Heart left ventricle (tissue), 16 donors: Measurements from ENCODE around the gene GPR160. TPM values are rescaled to one million over a fixed set of nuclear protein-coding genes. Genes with fewer than 3 reads are reported as not detected.

Source experiments
- ATAC-seq, 4 donors: fragments of 200-7000 bp; cut with Tn5 transposase; one replicate each; pipeline ENCODE4 v1.9.1; 2020 to 2022; ENCODE audit warnings: moderate library complexity in 4 of 4, mild to moderate bottlenecking in 3 of 4, moderate number of reproducible peaks in 1 of 4
- DNase-seq, 5 donors: peaks; one replicate each; pipeline ENCODE4 v3.0.0-alpha.2; 2020
- H3K27ac ChIP-seq, 12 donors: fragments of 200-600 bp; sonication (generic) in 4 of 12; one replicate each; pipeline versions ENCODE4 v1.5.0 to v1.8.0; 2016 to 2022; ENCODE audit warnings: mild to moderate bottlenecking in 2 of 12
- H3K27me3 ChIP-seq, 9 donors: fragments of 200-600 bp; sonication (generic) in 2 of 9; one replicate each; pipeline versions ENCODE4 v1.5.1 to v1.8.0; 2016 to 2022; ENCODE audit warnings: mild to moderate bottlenecking in 3 of 9
- H3K36me3 ChIP-seq, 9 donors: fragments of 200-600 bp; sonication (generic) in 2 of 9; one replicate each; pipeline versions ENCODE4 v1.5.0 to v1.8.0; 2018 to 2022; ENCODE audit warnings: mild to moderate bottlenecking in 2 of 9
- H3K4me1 ChIP-seq, 12 donors: fragments of 200-600 bp; sonication (generic) in 4 of 12; one replicate each; pipeline versions ENCODE4 v1.5.0 to v1.8.0; 2016 to 2022; ENCODE audit warnings: mild to moderate bottlenecking in 3 of 12
- H3K4me3 ChIP-seq, 12 donors: fragments of 200-600 bp; sonication (generic) in 4 of 12; one replicate each; pipeline versions ENCODE4 v1.5.0 to v1.8.0; 2017 to 2022; ENCODE audit warnings: mild to moderate bottlenecking in 9 of 12, moderate library complexity in 4 of 12
- H3K9me3 ChIP-seq, 12 donors: fragments of 200-600 bp; sonication (generic) in 4 of 12; one replicate each; pipeline versions ENCODE4 v1.5.0 to v1.8.0; 2016 to 2022; ENCODE audit warnings: mild to moderate bottlenecking in 1 of 12
- POLR2A ChIP-seq, 2 donors: fragments of 450-650 bp; IDR thresholded peaks; one replicate each; pipeline ENCODE4 v1.6.1; 2017; ENCODE audit warnings: antibody characterized with exemption in 2 of 2, mild to moderate bottlenecking in 2 of 2, moderate library complexity in 2 of 2
- WGBS, 4 donors: extraction: QIAGEN DNeasy Blood & Tissue Kit in 2 of 4; methylation state at CpG; one replicate each; pipeline versions ENCODE4 v1.1.5 to v1.1.7; 2013 to 2018; 5-methylcytosine and 5-hydroxymethylcytosine counted together
- intact Hi-C, 10 donors: fragments of 100-400 bp; cut with DNase I; formaldehyde crosslinking; loops; one replicate each; pipeline versions ENCODE4 v1.11.1 to v1.14.2; 2022
- polyA plus RNA-seq, 2 donors: library from polyadenylated mRNA; stranded (reverse); fragments of 200-250 nt; gene quantifications; one replicate each; pipeline ENCODE4 v1.2.3, GENCODE V29; 2013
- total RNA-seq, 9 donors: library from RNA; depleted of rRNA in 2 of 9; stranded (reverse); fragments of >200 nt in 2 of 9; fragmentation: NEBNext Ultra II Directional in 3 of 9; extraction: Animal tissue kit (Norgen Biotek cat#: 25700) in 3 of 9; gene quantifications; one replicate each; pipeline versions ENCODE4 v1.1.0 to v1.2.4, GENCODE V29; 2016 to 2023
- TF ChIP-seq, protein P1 (sequence below), 12 donors: fragments of 200-600 bp; sonication (generic) in 4 of 12; IDR thresholded peaks; one replicate each; pipeline versions ENCODE4 v1.5.0 to v1.8.0; 2018 to 2022; ENCODE audit warnings: antibody characterized with exemption in 12 of 12, mild to moderate bottlenecking in 5 of 12
- donor health status: ischemic (EF 13 %, LVEDD 7.1; RV severe dilation, severe dysfunction).
- donor health status: healthy with polysubstance abuse.
- donor health status: DM: no; HTN: yes; CAD: no.
- donor health status: DM: no; HTN: no; CAD: no.
- donor health status: ischemic (EF 25% LVEDD 6.9; RV normal size, moderate dysfunction).
- donor health status: ischemic (EF 25% LVEDD 5.7; RV mildly dilated, moderate dysfunction).
- donor health status: healthy.
- donor health status: DM: yes; HTN: yes; CAD: no.
- donor health status: ischemic (EF 35%, LVEDD 5.7; RV mildly dilated, moderate dysfunction).
- donor health status: nonischemic (EF 11% LVEDD 7.7; RV severe dilation, severe dysfunction).
- donor health status: DM: yes; HTN: yes; CAD: no.
- donor health status: PGD.
- donor health status: ischemic (EF 29% LVEDD 5.4; RV normal size, mild dysfunction).
- donor health status: nonischemic (EF 23%, LVEDD 6.1; RV moderate dilation, normal function).

The GPR160 gene
- total and polyA plus RNA-seq, 11 donors = 0.28 to 2.6 (median 0.99) TPM

DNA sequence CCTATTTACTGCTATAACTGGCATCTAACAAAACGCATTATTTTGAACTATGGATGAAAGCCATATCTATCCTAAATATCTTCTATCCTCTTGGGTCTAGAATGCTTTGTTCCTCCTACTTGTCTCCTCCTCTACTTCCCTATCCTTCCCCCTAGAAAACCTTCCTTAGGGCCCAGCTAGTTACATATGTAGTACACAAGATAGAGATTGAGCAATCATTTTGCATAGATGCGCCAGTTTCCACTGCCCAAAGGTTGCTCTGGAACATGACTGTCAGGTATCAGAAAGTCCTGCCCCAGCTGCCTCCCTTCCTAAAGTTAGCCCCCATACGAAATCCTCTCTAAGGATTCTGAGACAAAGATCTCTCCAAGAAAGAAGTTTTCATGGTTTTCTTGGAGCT is 55.1 kb downstream of the GPR160 start:
- H3K27ac ChIP-seq = no peak overlapping the region
- DNase-seq (no peak), ATAC-seq (no peak)
- H3K36me3 ChIP-seq = peaks cover 0 to 95% (median 75%) of the 10 kb centered on the region in 9 donors
- intact Hi-C loops = no loop called here
- H3K9me3 ChIP-seq = no peaks in the 10 kb centered on the region
- 93 to 98% (median 96%) methylated on average over 3 of the region's 3 CpGs for WGBS, 4 donors
- no peaks in the 10 kb centered on the region for H3K27me3 ChIP-seq
- H3K4me3 ChIP-seq = no peak overlapping the region
- H3K4me1 ChIP-seq = no peaks in the 10 kb centered on the region
- TF ChIP-seq POLR2A (IDR thresholded peaks at IDR 0.05) = no peak
- TF ChIP-seq, protein P1, sequence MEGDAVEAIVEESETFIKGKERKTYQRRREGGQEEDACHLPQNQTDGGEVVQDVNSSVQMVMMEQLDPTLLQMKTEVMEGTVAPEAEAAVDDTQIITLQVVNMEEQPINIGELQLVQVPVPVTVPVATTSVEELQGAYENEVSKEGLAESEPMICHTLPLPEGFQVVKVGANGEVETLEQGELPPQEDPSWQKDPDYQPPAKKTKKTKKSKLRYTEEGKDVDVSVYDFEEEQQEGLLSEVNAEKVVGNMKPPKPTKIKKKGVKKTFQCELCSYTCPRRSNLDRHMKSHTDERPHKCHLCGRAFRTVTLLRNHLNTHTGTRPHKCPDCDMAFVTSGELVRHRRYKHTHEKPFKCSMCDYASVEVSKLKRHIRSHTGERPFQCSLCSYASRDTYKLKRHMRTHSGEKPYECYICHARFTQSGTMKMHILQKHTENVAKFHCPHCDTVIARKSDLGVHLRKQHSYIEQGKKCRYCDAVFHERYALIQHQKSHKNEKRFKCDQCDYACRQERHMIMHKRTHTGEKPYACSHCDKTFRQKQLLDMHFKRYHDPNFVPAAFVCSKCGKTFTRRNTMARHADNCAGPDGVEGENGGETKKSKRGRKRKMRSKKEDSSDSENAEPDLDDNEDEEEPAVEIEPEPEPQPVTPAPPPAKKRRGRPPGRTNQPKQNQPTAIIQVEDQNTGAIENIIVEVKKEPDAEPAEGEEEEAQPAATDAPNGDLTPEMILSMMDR (IDR thresholded peaks at IDR 0.05) = no peak

DNA sequence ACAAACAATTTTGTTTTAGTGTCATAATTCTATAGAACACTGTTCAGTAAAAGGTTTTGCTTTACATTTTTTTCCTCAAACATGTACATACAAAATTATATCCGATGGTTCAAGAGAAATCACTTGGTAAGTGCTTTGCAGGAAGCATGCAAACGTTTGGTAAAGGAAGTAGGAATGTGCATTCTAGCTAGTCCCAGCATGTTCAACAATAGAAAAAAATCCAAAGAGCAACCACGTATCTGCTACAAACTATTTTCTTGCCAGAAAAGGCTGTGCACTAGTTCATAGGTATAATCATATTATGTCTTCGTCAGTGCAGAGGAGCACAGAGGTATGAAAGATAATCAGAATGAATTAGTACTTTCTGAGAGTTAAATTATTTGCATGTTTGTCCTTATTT is 58.0 kb downstream of the GPR160 start:
- H3K36me3 ChIP-seq = peaks cover 0 to 99% (median 94%) of the 10 kb centered on the region in 9 donors
- WGBS, 4 donors = 75 to 80% (median 78%) methylated on average over 4 of the region's 4 CpGs
- ATAC-seq (no peak), DNase-seq (no peak)
- H3K27me3 ChIP-seq = no peaks in the 10 kb centered on the region
- H3K9me3 ChIP-seq = no peaks in the 10 kb centered on the region
- TF ChIP-seq POLR2A (IDR thresholded peaks at IDR 0.05) = no peak
- TF ChIP-seq, protein P1 (IDR thresholded peaks at IDR 0.05) = no peak
- no peak overlapping the region for H3K27ac ChIP-seq
- H3K4me3 ChIP-seq = no peak overlapping the region
- no peaks in the 10 kb centered on the region for H3K4me1 ChIP-seq
- intact Hi-C loops = loop anchor here in 1 of 10 donors (5.0 kb wide), 1 partner anchor 113 kb away; no protein-coding TSS in a partner anchor

DNA sequence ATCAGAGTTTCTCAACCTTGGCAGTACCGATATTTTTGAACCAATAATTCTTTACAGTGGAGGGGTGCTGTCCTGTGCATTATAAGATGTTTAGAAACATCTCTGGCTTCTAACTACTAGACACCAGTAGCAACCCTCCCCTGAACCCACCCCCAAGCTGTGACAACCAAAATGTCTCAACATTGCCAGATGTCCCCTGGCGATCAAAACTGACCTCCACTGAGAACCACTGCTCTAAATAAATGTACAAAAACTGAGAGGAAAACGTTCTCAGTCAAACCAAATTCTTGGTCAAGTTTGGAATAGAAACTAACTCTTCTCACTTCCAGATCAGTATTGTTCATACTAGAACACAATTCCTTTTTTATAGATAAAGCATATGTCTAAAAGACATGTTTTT is 58.5 kb downstream of the GPR160 start:
- Histone ChIP-seq H3K27ac (no peak overlapping the region), H3K4me1 (no peaks in the 10 kb centered on the region), H3K4me3 (no peak overlapping the region), H3K27me3 (no peaks in the 10 kb centered on the region), H3K9me3 (no peaks in the 10 kb centered on the region), H3K36me3 (peaks cover 0 to 100% (median 97%) of the 10 kb centered on the region in 9 donors)
- ATAC-seq (no peak), DNase-seq (no peak)
- WGBS, 4 donors = 87 to 93% (median 90%) methylated on average over 3 of the region's 3 CpGs
- intact Hi-C loops = loop anchor here in 1 of 10 donors (5.0 kb wide), 1 partner anchor 114 kb away; no protein-coding TSS in a partner anchor
- TF ChIP-seq POLR2A (IDR thresholded peaks at IDR 0.05) = no peak
- TF ChIP-seq, protein P1 (IDR thresholded peaks at IDR 0.05) = no peak

DNA sequence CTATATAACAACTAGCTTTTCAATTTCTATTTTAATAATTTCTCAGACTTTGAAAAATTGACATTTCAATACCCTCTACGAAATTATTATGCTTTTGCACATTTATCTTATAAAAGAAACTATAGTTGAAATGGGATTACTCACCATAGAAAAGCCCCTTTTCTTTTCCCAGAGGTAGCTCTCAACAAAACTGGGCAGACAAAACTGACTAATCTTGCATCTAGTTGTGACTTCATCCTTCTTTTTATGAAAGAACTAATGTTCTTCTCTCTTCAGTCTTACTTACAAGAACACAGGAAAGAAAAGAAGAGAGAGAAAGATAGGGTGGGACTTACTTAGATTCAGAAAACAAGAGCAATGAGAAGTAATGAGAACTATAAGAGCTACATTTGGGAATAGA is 61.0 kb downstream of the GPR160 start:
- Histone ChIP-seq H3K4me3 (no peak overlapping the region), H3K27me3 (no peaks in the 10 kb centered on the region), H3K4me1 (no peaks in the 10 kb centered on the region), H3K27ac (no peak overlapping the region), H3K36me3 (peaks cover 0 to 100% (median 99%) of the 10 kb centered on the region in 9 donors), H3K9me3 (no peaks in the 10 kb centered on the region)
- ATAC-seq = no peak
- 78 to 86% (median 82%) methylated on average over 1 of the region's 1 CpG for WGBS, 4 donors
- TF ChIP-seq POLR2A (IDR thresholded peaks at IDR 0.05) = no peak
- TF ChIP-seq, protein P1 (IDR thresholded peaks at IDR 0.05) = no peak
- intact Hi-C loops = loop anchor here in 1 of 10 donors (5.0 kb wide), 1 partner anchor 116 kb away; no protein-coding TSS in a partner anchor
- no peak for DNase-seq
